Measurements from ENCODE around the gene MALSU1. TPM values are rescaled to one million over a fixed set of nuclear protein-coding genes. Genes with fewer than 3 reads are reported as not detected.

Gene MALSU1
- polyA plus RNA-seq, 1 of the 3 experiments (the other 2 are of a cell fraction): 102 TPM

GRCh38 chr7:23264916-23265458 lies 34.2 kb upstream of the MALSU1 start:
- POLR2A ChIA-PET: no interaction called here
- H3K4me1 ChIP-seq (ENCODE audit: control insufficient read depth in 1 of 2, insufficient read depth in 2 of 2, low read depth in 1 of 2, low read length in 1 of 2): no peaks in the 10 kb centered on the region; a peak in 1 of 4 replicates
- no peaks in the 10 kb centered on the region for H3K9me2 ChIP-seq
- peaks cover 5% of the 10 kb centered on the region for H3F3A ChIP-seq (replicated peaks; ENCODE audit: insufficient read depth)
- H2AFZ ChIP-seq (ENCODE audit: low read depth): no peak overlapping the region
- CTCF ChIA-PET: interaction anchor here (0.8 to 23.9 kb wide), 9 partner anchors 13 to 447 kb away, joined by 3 to 359 read pairs (median 3); partner anchors contain the start of gene NUP42
- H3K36me3 ChIP-seq (replicated peaks in 1 of 2; ENCODE audit: control insufficient read depth in 1 of 2, insufficient read depth in 2 of 2, low read length in 1 of 2): no peaks in the 10 kb centered on the region
- H4K20me1 ChIP-seq (ENCODE audit: insufficient read depth): no peaks in the 10 kb centered on the region
- no peak overlapping the region for H3K4me2 ChIP-seq
- no peak overlapping the region for H3K4me3 ChIP-seq (ENCODE audit: low read depth in 2 of 2, low read length in 1 of 2)
- no peak for DNase-seq
- WGBS (ENCODE audit: low lambda C conversion rate): 81% methylated on average over 7 of the region's 7 CpGs
- H3K79me2 ChIP-seq (ENCODE audit: insufficient read depth): no peaks in the 10 kb centered on the region
- H3K27ac ChIP-seq (ENCODE audit: low read depth in 2 of 2, low read length in 1 of 2): no peak overlapping the region
- H3K27me3 ChIP-seq (ENCODE audit: insufficient read depth): no peaks in the 10 kb centered on the region
- H3K9me3 ChIP-seq: no peaks in the 10 kb centered on the region
- TF ChIP-seq REST (IDR thresholded peaks at IDR 0.05; ENCODE audit: low read depth, low read length) (no peak), RXRA (IDR thresholded peaks at IDR 0.05; ENCODE audit: borderline replicate concordance, low read depth) (no peak), NFIC (IDR thresholded peaks at IDR 0.05; ENCODE audit: borderline replicate concordance) (no peak)
- no peak overlapping the region for H3K9ac ChIP-seq

GRCh38 chr7:23266918-23267317 lies 32.2 kb upstream of the MALSU1 start:
- 67% methylated on average over 2 of the region's 2 CpGs for WGBS (ENCODE audit: low lambda C conversion rate)
- H3K27ac ChIP-seq (ENCODE audit: low read depth in 2 of 2, low read length in 1 of 2): no peak overlapping the region
- H3K27me3 ChIP-seq (ENCODE audit: insufficient read depth): no peaks in the 10 kb centered on the region
- ChIA-PET CTCF (interaction anchor here (1.4 to 23.9 kb wide), 3 partner anchors 11 to 280 kb away, joined by 4 to 359 read pairs (median 107); partner anchors contain the start of gene NUP42), POLR2A (no interaction called here)
- no peak for DNase-seq
- peaks cover 5% of the 10 kb centered on the region for H3F3A ChIP-seq (replicated peaks; ENCODE audit: insufficient read depth)
- no peaks in the 10 kb centered on the region for H3K9me3 ChIP-seq
- no peaks in the 10 kb centered on the region; a peak in 1 of 4 replicates for H3K4me1 ChIP-seq (ENCODE audit: control insufficient read depth in 1 of 2, insufficient read depth in 2 of 2, low read depth in 1 of 2, low read length in 1 of 2)
- H3K79me2 ChIP-seq (ENCODE audit: insufficient read depth): no peaks in the 10 kb centered on the region
- H4K20me1 ChIP-seq (ENCODE audit: insufficient read depth): no peaks in the 10 kb centered on the region
- no peak overlapping the region for H2AFZ ChIP-seq (ENCODE audit: low read depth)
- no peaks in the 10 kb centered on the region for H3K9me2 ChIP-seq
- no peak overlapping the region for H3K4me2 ChIP-seq
- H3K36me3 ChIP-seq (replicated peaks in 1 of 2; ENCODE audit: control insufficient read depth in 1 of 2, insufficient read depth in 2 of 2, low read length in 1 of 2): no peaks in the 10 kb centered on the region
- H3K4me3 ChIP-seq (ENCODE audit: low read depth in 2 of 2, low read length in 1 of 2): no peak overlapping the region
- no peak overlapping the region for H3K9ac ChIP-seq
- TF ChIP-seq IRF3 (IDR thresholded peaks at IDR 0.05; ENCODE audit: low read depth, low read length) (no peak), POLR2AphosphoS5 (IDR thresholded peaks at IDR 0.05; ENCODE audit: low read depth, low read length) (no peak), MEF2A (IDR thresholded peaks at IDR 0.05; ENCODE audit: borderline replicate concordance, low read depth) (no peak), USF1 (IDR thresholded peaks at IDR 0.05; ENCODE audit: borderline replicate concordance, low read depth) (no peak), GATA2 (CRISPR knock-in tag; IDR thresholded peaks at IDR 0.05) (no peak), NRF1 (IDR thresholded peaks at IDR 0.05; ENCODE audit: low read depth, low read length) (no peak), CTCF (IDR thresholded peaks at IDR 0.05) (no peak), TAF1 (IDR thresholded peaks at IDR 0.05; ENCODE audit: borderline replicate concordance, low read depth, low read length) (no peak), SMC3 (IDR thresholded peaks at IDR 0.05; ENCODE audit: low read depth, low read length) (no peak), TEAD4 (IDR thresholded peaks at IDR 0.05; ENCODE audit: borderline replicate concordance, insufficient read depth) (no peak), GABPA (IDR thresholded peaks at IDR 0.05; ENCODE audit: low read depth) (no peak), FOXM1 (IDR thresholded peaks at IDR 0.05; ENCODE audit: low read depth) (no peak), FOSL2 (IDR thresholded peaks at IDR 0.05; ENCODE audit: borderline replicate concordance, low read depth) (no peak), FOXJ3 (CRISPR knock-in tag; IDR thresholded peaks at IDR 0.05) (no peak), TCF12 (IDR thresholded peaks at IDR 0.05) (no peak), USF2 (IDR thresholded peaks at IDR 0.05; ENCODE audit: borderline replicate concordance, low read depth, low read length) (no peak), CHD2 (IDR thresholded peaks at IDR 0.05; ENCODE audit: low read length, partially characterized antibody) (no peak)
